GM23248 (cell line): ENCODE results near the gene BCO2.

Experiments
- EZH2 ChIP-seq: fragments of 200-600 bp; sonication (generic); IDR thresholded peaks from 2 replicates; pipeline ENCODE4 v1.6.1; 2018; ENCODE audit warnings: antibody characterized with exemption, mild to moderate bottlenecking; ENCODE audit not compliant: insufficient read depth, poor library complexity, severe bottlenecking
- EZH2phosphoT487 ChIP-seq: fragments of 200-600 bp; sonication (generic); IDR thresholded peaks from 2 replicates; pipeline ENCODE4 v1.6.1; 2018; ENCODE audit warnings: antibody characterized with exemption, moderate library complexity, mild to moderate bottlenecking, low read depth; ENCODE audit not compliant: insufficient read depth

DNA sequence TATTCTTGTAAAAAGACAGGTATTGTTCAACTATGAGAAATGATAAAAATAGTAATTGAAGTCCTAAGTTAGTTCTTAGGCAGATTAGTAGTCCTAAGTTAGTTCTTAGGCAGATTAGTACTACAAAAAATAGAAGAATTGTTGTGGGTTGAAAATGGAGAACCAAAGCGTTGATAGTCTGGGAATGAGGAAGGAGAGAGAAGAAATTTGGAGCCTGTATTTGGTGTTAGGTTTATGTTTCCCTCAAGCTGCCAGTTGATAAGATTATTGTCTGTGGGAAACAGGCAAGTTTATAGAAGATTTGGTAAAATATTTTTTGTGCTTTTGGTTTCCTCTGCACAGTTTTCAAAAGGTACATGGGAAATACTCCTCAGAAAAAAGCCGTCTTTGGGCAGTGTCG lies 3.6 kb downstream of the BCO2 start:
- TF ChIP-seq EZH2 (no peak), EZH2phosphoT487 (no peak)
